ENCODE data around the gene HMGCS1.

- TF ChIP-seq CTCF (IDR thresholded peaks at IDR 0.05) (no peak), POLR2A (IDR thresholded peaks at IDR 0.05; ENCODE audit: low read depth) (no peak), POLR2AphosphoS5 (IDR thresholded peaks at IDR 0.05) (no peak), EP300 (IDR thresholded peaks at IDR 0.05) (no peak)
These were observed 44.7 kb upstream of the HMGCS1 start for GRCh38 chr5:43357878-43358281.
